GM18502 (cell line): ENCODE data around the gene ETHE1.
A peak's percentile ranks its signal among the peaks of the same experiment; 100 is the strongest.

ENCODE experiments used
- ATAC-seq: cut with Tn5 transposase; IDR thresholded peaks from one replicate; pipeline ENCODE4 v1.9.1; 2021; ENCODE audit warnings: mild to moderate bottlenecking; ENCODE audit not compliant: unreplicated experiment, poor library complexity

Gene ETHE1

GRCh38 chr19:43498233-43498842 lies 28.7 kb downstream of the ETHE1 start:
- no peak for ATAC-seq

GRCh38 chr19:43496960-43497359 lies 30.0 kb downstream of the ETHE1 start:
- no peak for ATAC-seq

GRCh38 chr19:43495082-43495481 lies 31.9 kb downstream of the ETHE1 start:
- no peak for ATAC-seq

- no peak for ATAC-seq
These were observed 36.2 kb downstream of the ETHE1 start for GRCh38 chr19:43490759-43491158.

- no peak for ATAC-seq
These were observed 36.9 kb downstream of the ETHE1 start for GRCh38 chr19:43489979-43490599.

GRCh38 chr19:43489310-43489709 lies 37.7 kb downstream of the ETHE1 start:
- no peak for ATAC-seq

GRCh38 chr19:43488179-43488578 lies 38.8 kb downstream of the ETHE1 start:
- no peak for ATAC-seq

- ATAC-seq, result no peak
These were observed 40.6 kb downstream of the ETHE1 start for GRCh38 chr19:43486412-43486811.

GRCh38 chr19:43485951-43486350 lies 41.0 kb downstream of the ETHE1 start:
- ATAC-seq, result no peak

- ATAC-seq, result no peak
These were observed 43.7 kb downstream of the ETHE1 start for GRCh38 chr19:43483281-43483680.

GRCh38 chr19:43482193-43482592 lies 44.8 kb downstream of the ETHE1 start:
- no peak for ATAC-seq

- ATAC-seq, result no peak
These were observed 45.3 kb downstream of the ETHE1 start for GRCh38 chr19:43481701-43482100.

GRCh38 chr19:43480574-43480973 lies 46.4 kb downstream of the ETHE1 start:
- ATAC-seq, result no peak

- no peak for ATAC-seq
These were observed 46.9 kb downstream of the ETHE1 start for GRCh38 chr19:43479961-43480561.

- ATAC-seq, result no peak
These were observed 47.8 kb downstream of the ETHE1 start for GRCh38 chr19:43479226-43479625.

- ATAC-seq, result no peak
These were observed 48.7 kb downstream of the ETHE1 start for GRCh38 chr19:43478323-43478722.

- ATAC-seq, result no peak
These were observed 50.4 kb downstream of the ETHE1 start for GRCh38 chr19:43476606-43477005.

GRCh38 chr19:43474986-43475705 lies 51.9 kb downstream of the ETHE1 start:
- peak; percentile 79 for ATAC-seq

- no peak for ATAC-seq
These were observed 52.5 kb downstream of the ETHE1 start for GRCh38 chr19:43474487-43474886.

- no peak for ATAC-seq
These were observed 55.9 kb downstream of the ETHE1 start for GRCh38 chr19:43471091-43471490.

- ATAC-seq, result no peak
These were observed 56.7 kb downstream of the ETHE1 start for GRCh38 chr19:43470288-43470687.
